HG03457 (cell line): ENCODE measurements around the gene LOC128125822.
A peak's percentile ranks its signal among the peaks of the same experiment; 100 is the strongest.
"Not testable (repeated sequence)": the region's sequence is repeated elsewhere in the genome, so short reads cannot be mapped to it uniquely, and the experiment has no call there.

Experiments
- ATAC-seq: cut with Tn5 transposase; IDR thresholded peaks from one replicate; pipeline ENCODE4 v1.9.1; 2021; ENCODE audit warnings: moderate number of reproducible peaks; ENCODE audit not compliant: unreplicated experiment

Gene LOC128125822

GRCh38 chr6:63572044-63572746, at the start of gene LOC128125822, which contains the start of gene PTP4A1:
TSS of gene LOC128125822 (plus strand) at chr6:63572480.
TSS of gene PTP4A1 (plus strand) at chr6:63572480. CDS start at chr6:63576881, 4,401 bp downstream.
- ATAC-seq: peak; percentile 92

- ATAC-seq: not testable (repeated sequence)
Measured at GRCh38 chr6:63522911-63523287, 49.4 kb upstream of the LOC128125822 start.

- no peak for ATAC-seq
Measured at GRCh38 chr6:63523630-63524029, 48.6 kb upstream of the LOC128125822 start.

GRCh38 chr6:63525186-63525878, 46.9 kb upstream of the LOC128125822 start:
- no peak for ATAC-seq

- no peak for ATAC-seq
Measured at GRCh38 chr6:63526931-63527330, 45.3 kb upstream of the LOC128125822 start.

- no peak for ATAC-seq
Measured at GRCh38 chr6:63527658-63528514, 44.4 kb upstream of the LOC128125822 start.

- no peak for ATAC-seq
Measured at GRCh38 chr6:63529498-63529897, 42.8 kb upstream of the LOC128125822 start.

GRCh38 chr6:63530182-63530581, 42.1 kb upstream of the LOC128125822 start:
- no peak for ATAC-seq

GRCh38 chr6:63530991-63531390, 41.3 kb upstream of the LOC128125822 start:
- ATAC-seq: no peak

GRCh38 chr6:63533026-63533425, 39.3 kb upstream of the LOC128125822 start:
- ATAC-seq: no peak

GRCh38 chr6:63533952-63534351, 38.3 kb upstream of the LOC128125822 start:
- ATAC-seq: no peak

GRCh38 chr6:63537201-63537958, 34.9 kb upstream of the LOC128125822 start:
- no peak for ATAC-seq

GRCh38 chr6:63537959-63538300, 34.4 kb upstream of the LOC128125822 start:
- no peak for ATAC-seq

GRCh38 chr6:63538550-63538949, 33.7 kb upstream of the LOC128125822 start:
- ATAC-seq: no peak

GRCh38 chr6:63543001-63543400, 29.3 kb upstream of the LOC128125822 start:
- ATAC-seq: no peak

- no peak for ATAC-seq
Measured at GRCh38 chr6:63543982-63544381, 28.3 kb upstream of the LOC128125822 start.

GRCh38 chr6:63546236-63546635, 26.0 kb upstream of the LOC128125822 start:
- no peak for ATAC-seq

- ATAC-seq: no peak
Measured at GRCh38 chr6:63546697-63547096, 25.6 kb upstream of the LOC128125822 start.

GRCh38 chr6:63549076-63549475, 23.2 kb upstream of the LOC128125822 start:
- no peak for ATAC-seq

GRCh38 chr6:63553208-63553607, 19.1 kb upstream of the LOC128125822 start:
- peak; percentile 100 for ATAC-seq

- no peak for ATAC-seq
Measured at GRCh38 chr6:63553900-63554299, 18.4 kb upstream of the LOC128125822 start.
